HG02852 (cell line): Measurements from ENCODE around the gene PHLDB2.
"Not testable (repeated sequence)": the region's sequence is repeated elsewhere in the genome, so short reads cannot be mapped to it uniquely, and the experiment has no call there.

Experiments
- ATAC-seq: cut with Tn5 transposase; IDR thresholded peaks from one replicate; pipeline ENCODE4 v1.9.1; 2021; ENCODE audit warnings: mild to moderate bottlenecking, moderate library complexity; ENCODE audit not compliant: unreplicated experiment

PHLDB2 gene

DNA sequence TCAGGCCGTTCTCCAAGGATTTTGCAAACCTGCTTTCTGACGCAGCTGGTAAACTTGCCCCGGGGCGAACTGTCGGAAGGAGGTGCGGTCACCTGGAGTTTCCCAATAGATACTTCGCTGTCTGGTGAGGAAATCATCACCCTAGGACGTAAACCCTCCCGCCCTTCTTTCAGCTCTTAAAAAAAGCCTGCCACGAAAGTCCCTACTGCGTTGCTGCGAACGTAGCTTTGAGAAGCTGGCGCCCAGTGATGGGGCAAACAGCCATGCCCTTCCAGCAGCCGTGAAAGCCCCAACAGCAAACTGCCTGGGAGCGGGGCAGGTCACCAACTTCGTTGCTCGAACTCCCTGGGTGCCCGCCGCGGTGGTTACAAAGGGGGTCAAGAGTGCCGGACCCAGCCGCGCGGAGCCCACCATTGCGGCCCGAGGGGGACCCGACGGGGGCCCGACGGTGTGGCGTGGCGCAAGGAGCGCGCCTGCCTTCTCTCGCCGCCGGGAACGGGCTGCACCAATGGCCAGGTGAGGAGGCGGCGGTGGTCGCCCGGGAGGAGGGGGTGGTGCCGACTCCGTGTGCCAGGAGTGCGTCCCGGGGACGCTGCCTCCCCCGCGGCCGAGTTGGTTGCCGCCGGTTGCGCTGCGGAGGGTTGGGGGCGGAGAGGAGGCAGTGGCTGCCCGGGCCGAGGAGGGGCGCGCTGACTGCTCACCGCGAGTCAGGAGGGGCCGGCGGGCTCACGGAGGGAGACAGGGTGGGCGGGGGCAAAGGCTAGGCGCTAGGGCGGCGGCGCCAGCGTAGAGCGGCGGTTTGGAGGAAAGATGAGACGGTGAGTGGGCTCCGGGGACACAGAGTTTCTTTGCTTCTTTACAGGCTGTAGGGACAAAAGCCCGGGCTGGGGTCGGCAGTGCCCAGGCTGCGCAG, at the start of gene PHLDB2:
Gene PHLDB2, plus strand, starts transcription at position 205 of the 913 bp plus-strand sequence. CDS start 24,813 bp downstream, outside the sequence.
- ATAC-seq: peak; percentile 26

DNA sequence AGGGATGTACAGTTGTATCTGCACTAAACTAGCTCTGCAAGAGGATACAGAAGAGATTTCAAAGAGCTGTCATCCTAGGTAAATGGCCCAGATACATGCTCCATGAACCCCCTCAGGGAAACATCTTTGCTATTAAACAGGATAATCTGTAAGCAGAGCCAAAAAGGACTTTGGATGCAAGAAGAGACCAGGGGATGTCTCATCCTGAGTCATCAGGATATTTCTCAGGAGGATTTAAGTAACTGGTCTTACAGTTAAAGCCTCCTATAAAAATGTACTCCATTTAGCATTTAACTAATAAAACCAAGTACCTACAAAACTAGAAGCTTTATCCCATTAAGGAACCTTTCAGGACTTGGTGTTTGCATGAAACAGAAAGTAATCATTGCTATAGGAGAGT, 48.2 kb upstream of the PHLDB2 start:
- no peak for ATAC-seq

DNA sequence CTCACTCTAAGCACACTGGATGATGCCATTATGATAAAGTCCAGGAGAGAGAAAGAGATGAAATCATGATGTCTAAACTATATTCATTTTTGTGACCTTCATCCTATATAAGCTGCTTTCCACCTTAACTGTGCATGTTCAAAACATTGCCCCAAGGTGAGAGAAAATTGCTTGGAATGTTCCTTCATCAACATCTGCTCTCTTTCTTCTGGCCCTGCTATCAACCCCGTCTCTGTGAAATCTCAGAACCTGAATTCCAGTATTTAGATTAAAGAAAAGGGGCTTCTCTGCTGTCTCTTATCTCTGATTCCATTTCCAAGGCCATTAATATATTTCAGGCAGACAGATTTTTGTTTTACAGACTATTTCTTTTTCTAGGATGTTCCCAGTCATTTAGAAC, 47.3 kb upstream of the PHLDB2 start:
- no peak for ATAC-seq

DNA sequence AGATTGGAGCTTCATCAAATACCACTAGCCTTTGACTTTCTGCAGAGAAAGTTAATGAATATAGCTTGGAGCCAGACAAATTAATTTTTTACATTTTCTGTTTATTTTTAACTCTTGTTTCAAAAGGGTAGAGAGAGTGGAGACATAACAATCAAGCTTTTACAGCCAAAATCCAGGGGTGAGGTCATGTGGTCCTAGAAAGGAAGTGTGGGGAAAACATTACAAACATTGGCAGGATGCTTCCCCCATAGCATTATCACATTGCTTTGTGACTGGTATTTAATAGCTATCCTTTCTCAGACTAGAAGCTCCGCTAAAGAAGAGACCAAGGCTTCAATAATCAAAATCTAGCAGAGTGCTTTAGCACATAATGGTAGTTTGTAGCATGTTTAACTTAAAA, 46.4 kb upstream of the PHLDB2 start:
- no peak for ATAC-seq

DNA sequence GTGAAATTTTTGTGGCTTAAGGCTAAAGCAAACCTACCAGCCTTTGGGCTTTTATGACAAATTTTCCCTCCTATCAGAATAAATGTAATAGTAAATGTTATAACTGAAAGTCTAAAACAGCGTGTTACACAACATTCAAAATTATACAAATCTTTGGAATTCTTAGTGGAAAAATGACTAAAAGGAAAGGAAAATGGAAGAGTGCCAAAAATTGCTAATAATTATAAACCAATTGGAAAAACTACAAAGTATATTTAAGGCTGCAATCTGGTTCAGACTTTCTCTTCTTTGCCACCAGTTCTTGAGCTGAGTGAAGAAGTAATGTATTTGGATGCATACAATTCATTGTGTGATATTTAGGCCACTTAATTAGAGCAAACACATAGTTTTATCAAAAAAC, 45.6 kb upstream of the PHLDB2 start:
- no peak for ATAC-seq

DNA sequence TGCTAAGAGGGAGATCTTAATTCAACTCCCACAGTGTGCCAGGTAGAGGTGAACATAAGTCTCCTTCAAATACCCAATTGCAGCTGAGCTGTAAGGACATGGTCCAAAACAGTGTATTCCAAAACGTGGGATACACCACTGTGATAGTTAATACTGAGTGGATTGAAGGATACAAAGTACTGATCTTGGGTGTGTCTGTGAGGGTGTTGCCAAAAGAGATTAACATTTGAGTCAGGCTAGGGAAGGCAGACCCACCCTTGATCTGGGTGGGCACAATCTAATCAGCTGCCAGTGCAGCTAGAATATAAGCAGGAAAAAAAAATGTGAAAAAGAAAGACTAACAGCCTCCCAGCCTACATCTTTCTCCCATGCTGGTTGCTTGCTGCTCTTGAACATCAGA, 45.1 kb upstream of the PHLDB2 start:
- ATAC-seq: no peak

DNA sequence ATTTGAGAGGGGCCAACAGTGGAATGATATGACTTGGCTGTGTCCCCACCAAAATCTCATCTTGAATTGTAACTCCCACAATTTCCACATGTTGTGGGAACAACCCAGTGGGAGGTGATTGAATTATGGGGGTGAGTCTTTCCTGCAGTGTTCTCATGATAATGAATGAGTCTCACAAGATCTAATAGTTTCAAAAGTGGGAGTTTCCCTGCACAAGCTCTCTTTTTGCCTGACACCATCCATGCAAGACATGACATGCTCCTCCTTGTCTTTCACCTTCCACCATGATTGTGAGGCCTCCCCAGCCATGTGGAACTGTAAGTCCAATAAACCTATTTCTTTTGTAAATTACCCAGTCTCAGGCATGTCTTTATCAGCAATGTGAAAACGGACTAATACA, 42.3 kb upstream of the PHLDB2 start:
- ATAC-seq: not testable (repeated sequence)

DNA sequence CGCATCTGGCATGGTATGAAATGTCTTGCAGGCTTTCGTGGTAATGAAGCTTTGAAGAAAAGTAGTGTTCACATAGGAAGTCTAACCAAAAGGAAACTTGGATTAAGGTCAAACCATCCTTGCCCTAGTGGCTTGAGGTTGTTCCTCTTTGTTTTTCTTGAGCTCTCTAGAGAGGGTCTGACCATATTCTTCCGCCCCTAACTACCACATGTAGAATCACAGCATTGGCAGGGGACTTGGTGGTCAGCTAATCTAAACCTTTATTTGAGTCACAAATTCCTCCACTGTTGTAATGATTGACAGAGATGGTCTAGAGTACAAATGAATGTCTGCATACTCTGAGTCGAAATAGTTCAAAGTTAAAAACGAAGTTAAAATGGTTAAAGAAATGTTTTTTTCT, 39.1 kb upstream of the PHLDB2 start:
- ATAC-seq: no peak

DNA sequence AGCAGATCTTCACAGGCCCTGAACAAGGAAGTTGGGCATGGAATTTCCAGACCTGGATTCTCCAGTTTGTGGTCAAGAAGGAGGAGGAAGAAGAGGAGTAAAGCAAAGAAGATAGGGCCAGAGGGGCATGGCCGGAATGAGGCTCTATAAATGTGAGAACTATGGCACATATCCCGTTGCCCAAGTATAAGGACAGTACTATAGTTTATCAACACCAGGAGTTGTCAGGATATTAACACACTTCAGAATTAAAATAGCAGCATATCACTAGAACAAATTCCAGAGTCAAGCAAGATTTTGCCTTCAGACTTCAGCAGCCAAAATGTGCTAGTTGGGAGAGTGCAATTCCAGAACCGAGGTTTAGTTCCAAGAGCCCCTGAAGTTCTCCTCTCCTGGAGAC, 38.4 kb upstream of the PHLDB2 start:
- no peak for ATAC-seq

DNA sequence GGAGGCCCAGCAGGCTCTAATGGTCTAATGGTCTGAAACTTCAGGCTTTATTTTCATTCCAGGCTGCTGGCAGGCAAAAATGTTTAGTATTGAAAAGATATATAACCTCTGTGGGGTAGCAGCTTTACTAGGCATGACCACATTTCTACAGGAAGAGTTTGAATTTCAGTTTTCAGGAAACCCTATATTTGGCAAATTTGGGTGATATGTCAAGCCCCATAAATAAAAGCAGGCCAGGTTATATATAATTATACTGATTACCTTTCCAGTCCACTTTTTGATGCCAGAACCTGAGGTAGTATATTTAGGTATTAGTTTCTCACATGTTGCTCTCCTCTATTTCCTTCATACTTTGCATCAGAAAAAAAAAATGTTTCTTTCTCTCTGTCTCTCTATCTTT, 37.2 kb upstream of the PHLDB2 start:
- ATAC-seq: no peak

DNA sequence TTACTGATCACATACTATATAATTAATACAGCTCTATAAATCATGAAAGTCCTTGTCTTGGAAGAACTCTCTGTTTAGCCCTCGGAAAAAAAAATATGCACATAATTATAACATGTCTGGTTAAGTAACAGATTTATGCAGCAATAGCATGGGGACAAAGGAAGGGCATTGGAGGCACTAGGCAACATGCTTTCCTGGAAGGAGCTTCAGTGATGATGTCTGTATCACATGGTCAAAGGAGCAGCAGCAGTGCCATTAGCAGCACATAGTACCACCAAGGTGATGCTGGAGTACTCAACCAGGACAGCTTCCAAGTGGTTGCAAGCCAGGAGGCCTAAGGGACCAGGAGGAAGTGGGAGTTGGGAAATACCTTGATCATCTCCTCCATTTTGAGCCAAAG, 36.3 kb upstream of the PHLDB2 start:
- ATAC-seq: no peak

DNA sequence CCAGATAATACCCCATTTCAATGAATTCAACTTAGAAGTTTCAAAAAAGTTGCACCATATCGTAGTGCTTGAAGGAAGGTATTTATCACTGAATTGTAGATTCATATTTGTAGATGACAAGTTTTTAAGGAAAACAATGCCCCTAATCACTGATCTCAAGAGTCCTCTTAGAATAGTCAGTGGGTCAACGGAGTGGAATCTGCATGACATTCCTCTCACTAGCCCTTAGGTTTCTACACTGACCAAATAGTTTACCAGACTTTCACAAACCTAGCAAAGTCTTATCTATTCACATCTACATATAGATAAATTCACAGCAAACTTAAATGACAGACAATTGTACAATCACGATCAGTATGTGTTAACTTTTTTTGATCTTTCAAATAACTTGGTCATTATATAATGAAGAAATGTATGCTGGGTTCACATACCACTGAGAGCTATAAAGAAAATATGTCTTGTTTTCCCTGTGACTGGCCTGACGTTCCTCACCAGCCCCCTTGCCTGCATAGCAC, 35.7 kb upstream of the PHLDB2 start:
- no peak for ATAC-seq

DNA sequence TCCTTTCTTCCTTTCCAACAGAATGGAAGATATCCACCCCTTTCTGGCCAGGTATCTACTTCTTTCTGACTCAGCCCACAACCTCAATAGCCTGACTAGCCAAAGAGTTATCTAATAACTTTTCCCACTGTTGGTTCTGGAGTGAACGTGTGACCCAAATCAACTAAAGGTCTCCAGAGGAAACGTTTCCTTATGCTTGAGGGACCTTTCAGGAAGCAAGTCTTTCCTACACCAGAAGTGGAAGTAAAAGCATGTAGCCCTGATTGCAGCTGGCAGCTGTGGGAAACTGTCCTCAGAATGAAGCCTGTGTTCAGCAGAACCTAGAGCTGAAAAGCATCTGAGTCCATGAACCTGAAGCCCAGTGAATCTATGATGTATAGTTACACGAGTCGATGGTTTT, 34.7 kb upstream of the PHLDB2 start:
- ATAC-seq: no peak

DNA sequence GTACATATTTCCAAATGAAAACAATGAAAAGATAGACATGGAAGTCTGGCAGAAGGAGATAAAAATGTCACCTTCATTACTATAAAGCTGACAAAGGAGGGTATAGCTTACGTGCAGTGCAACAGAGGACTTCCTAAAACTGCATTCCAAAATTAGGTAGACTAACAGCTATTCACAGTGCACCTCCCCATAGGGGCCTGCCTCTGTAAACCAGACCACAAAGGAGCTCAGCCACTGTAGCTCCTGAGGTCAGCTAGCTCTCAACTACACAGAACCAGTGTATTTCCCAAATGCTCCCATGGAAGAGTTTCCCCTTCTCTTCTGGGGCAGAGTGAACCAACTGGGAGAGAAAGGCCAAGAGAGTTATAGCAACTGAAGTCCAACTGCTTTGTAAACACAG, 31.2 kb upstream of the PHLDB2 start:
- ATAC-seq: no peak

DNA sequence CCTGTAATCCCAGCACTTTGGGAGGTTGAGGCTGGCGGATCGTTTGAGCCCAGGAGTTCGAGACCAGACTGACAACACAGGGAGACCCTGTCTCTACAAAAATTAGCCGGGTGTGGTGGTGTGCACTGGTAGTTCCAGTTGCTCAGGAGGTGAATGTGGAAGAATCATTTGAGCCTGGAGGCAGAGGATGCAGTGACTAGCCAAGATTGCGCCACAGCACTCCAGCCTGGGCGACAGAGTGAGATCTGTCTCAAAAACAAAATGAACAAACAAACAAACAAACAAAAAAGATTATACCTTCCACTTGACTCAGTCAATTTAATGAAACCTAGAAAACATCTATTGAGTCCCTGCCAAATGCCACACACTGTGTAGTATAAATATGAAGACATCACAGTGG, 30.5 kb upstream of the PHLDB2 start:
- ATAC-seq: no peak

DNA sequence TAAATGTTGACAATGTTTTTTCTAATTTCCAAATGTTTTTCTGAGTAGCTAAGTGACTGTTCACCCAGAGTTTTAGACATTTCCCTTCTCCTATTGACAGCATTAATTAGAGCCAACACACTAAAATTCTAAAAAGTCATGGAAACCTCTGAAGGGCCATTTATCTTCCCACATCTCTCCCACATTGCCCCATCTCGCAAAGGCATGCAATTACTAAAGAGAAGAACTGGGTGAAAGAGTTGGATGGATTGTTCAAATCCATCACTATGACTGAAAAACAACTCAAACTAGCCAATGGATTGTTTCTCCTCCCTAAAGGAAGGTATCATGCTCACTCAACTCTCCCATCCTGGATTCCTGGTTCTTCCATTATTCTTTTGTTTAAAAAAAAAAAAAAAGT, 30.0 kb upstream of the PHLDB2 start:
- no peak for ATAC-seq

DNA sequence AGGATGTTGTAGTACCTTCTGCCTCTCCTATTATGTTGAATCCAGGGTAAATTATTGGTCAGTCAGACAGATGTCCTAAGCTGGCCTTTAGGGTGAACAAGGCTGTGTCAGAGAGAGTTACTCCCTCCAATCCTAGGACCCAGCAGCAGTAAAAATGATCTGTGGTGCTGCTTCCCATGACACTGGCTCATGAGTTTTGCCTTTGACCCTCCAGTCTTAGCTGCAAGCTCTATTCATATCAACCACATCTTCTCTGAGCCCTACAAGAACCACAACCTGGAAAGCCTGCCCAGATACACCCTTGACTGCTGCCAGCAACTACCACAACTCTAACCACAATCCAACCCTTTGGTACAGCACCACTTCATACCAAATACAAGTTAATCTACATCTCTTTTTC, 27.2 kb upstream of the PHLDB2 start:
- ATAC-seq: no peak

DNA sequence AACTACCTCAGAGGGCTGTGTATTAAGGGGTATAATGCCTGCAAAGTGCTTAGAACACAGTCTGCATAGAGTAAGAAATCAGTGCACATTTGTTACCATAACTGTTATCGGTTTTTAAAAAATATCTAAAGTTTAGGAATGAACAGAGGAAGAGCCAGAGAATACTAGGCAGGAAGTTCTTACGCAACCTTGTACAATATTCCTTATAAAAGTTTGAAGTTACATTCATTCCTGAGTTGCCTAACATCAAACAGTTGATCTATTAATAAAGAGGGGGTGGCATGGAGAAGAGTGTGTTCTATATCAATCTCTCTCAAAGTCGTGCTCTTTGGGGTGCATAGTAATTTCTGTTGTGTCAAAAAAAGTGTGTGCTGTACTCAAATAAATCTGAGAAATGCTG, 22.0 kb upstream of the PHLDB2 start:
- no peak for ATAC-seq

DNA sequence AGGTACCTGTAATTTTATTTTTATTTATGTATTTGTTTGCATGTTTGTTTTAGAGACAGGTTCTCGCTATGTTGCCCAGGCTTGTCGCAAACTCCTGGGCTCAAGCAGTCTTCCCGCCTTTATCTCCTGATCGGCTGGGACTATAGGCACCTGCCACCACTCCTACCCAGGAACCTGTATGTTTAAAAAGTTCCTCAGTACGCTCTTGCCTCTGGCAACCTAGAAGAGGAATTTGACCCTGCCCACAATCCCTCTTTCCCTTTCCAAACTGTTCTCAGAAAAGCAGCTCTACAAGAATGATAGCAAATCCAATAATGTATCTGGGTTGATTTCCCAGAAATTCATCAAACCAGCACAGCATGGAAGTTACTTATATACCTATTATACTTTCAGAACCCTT, 20.9 kb upstream of the PHLDB2 start:
- ATAC-seq: no peak

DNA sequence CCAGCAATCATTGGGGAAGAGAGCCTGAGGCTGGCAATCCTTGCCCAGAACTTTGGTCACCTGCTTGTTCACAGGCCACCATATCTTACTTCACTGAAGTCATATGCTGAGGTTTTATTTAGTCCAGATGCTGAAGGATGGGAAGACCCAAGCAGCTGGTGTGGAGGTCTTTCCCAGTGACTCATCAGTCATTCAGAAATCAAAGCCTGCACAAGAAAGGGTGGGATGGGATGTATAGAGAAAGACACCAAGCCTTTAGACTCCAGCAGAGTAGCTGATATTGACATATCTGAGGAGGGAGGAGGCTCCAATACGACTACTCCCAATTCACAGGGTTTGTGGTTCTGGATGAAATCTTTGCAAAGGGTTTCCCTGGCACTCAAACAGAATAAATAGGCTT, 13.0 kb upstream of the PHLDB2 start:
- ATAC-seq: no peak

DNA sequence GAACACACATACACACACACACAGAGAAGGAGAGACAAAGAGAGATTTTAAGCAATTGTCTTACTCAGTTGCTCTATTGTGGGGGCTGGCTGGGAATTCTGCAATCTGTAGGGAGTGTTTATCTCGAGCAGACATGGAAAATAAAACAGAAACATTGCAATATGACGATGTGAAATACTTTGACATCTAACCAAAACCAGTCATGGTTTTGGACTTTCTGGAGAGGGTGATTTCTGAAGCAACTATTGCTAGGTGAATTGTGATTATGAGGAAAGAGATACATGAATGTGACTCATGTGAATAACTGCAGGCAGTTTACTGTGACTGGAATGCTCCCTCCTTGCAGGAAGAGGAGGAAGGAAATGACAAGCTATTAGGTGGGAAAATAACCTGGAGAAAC, 12.3 kb upstream of the PHLDB2 start:
- ATAC-seq: no peak

DNA sequence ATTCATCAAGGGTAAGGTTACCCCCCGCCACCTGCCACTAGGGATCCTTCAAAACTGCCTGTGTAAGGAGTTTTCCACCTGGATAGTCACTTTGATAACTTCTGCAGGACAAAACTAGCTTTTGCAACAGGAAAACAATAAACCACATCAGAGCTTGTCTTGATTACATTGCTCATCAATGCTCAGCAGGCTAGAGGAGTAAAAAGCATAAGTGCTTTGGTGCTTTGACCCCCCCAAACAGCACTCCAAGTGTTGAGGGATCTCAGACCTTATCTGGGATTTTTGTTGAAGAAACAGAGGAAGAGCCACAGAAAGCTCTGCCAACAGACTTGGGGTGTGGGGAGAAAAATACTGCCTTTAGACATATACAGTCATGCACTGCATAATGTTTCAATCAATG, 10.8 kb upstream of the PHLDB2 start:
- no peak for ATAC-seq

DNA sequence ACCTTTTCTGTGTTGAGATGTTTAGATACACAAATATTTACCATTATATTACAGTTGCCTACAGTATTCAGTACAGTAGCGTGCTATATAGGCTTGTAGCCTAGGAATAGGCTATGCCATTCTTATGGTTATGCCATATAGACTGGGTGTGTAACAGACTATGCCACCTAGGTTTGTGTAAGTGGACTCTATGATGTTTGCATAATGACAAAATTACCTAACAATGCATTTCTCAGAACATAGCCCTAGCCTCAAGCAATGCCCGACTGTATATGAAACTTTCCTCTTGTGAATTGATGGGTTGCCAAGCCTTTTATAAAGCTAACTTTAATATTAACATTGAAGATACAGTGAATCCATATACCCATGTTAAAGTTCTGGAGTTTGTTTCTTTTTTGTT, 10.3 kb upstream of the PHLDB2 start:
- no peak for ATAC-seq
